Stimulated activated naive CD8-positive, alpha-beta T cell treated with anti-CD3 and anti-CD28 coated beads, Interleukin-15, Interleukin-2, amounts not matched to agents 100 U/mL and 50 U/mL, for 24 hours (primary cell): ENCODE measurements around the gene ORC5.

Source experiments
- ATAC-seq: fragments of 150-1000 bp; cut with Tn5 transposase; one replicate; pipeline ENCODE4 v1.10.0; 2021
- DNase-seq: peaks from one replicate; pipeline ENCODE4 v3.0.0; 2021

ORC5 gene

GRCh38 chr7:104127204-104127603, 80.6 kb downstream of the ORC5 start:
- DNase-seq (no peak), ATAC-seq (no peak)

- ATAC-seq, result no peak
Measured at GRCh38 chr7:104126411-104126841, 81.4 kb downstream of the ORC5 start.

GRCh38 chr7:104124893-104125477, 82.8 kb downstream of the ORC5 start:
- ATAC-seq, result no peak
- DNase-seq, result no peak

More at GRCh38 chr7:104126411-104126841, 81.4 kb downstream of the ORC5 start:
- DNase-seq, result no peak

- no peak for DNase-seq
- ATAC-seq, result no peak
Measured at GRCh38 chr7:104124469-104124868, 83.3 kb downstream of the ORC5 start.

- ATAC-seq, result no peak
- no peak for DNase-seq
Measured at GRCh38 chr7:104123786-104124185, 84.0 kb downstream of the ORC5 start.

- ATAC-seq, result no peak
- no peak for DNase-seq
Measured at GRCh38 chr7:104113788-104114187, 94.0 kb downstream of the ORC5 start.

GRCh38 chr7:104112623-104113022, 95.2 kb downstream of the ORC5 start:
- no peak for ATAC-seq
- no peak for DNase-seq

GRCh38 chr7:104111271-104111670, 96.5 kb downstream of the ORC5 start:
- DNase-seq (no peak), ATAC-seq (no peak)

- ATAC-seq, result no peak
Measured at GRCh38 chr7:104106108-104106905, 101.5 kb downstream of the ORC5 start.

GRCh38 chr7:104098890-104099289, 108.9 kb downstream of the ORC5 start:
- DNase-seq (no peak), ATAC-seq (no peak)

More at GRCh38 chr7:104106108-104106905, 101.5 kb downstream of the ORC5 start:
- DNase-seq, result no peak

- DNase-seq, result no peak
- no peak for ATAC-seq
Measured at GRCh38 chr7:104096683-104097082, 111.1 kb downstream of the ORC5 start.

GRCh38 chr7:104093127-104093526, 114.7 kb downstream of the ORC5 start:
- DNase-seq (no peak), ATAC-seq (no peak)

- DNase-seq (no peak), ATAC-seq (no peak)
Measured at GRCh38 chr7:104091242-104091641, 116.6 kb downstream of the ORC5 start.

- ATAC-seq (no peak), DNase-seq (no peak)
Measured at GRCh38 chr7:104089612-104090011, 118.2 kb downstream of the ORC5 start.

GRCh38 chr7:104089061-104089460, 118.8 kb downstream of the ORC5 start:
- no peak for DNase-seq
- ATAC-seq, result no peak
